Activated CD8-positive, alpha-beta memory T cell treated with anti-CD3 and anti-CD28 coated beads for 1 hour (primary cell): Measurements from ENCODE around the gene HAVCR1.
"Not testable (repeated sequence)": the region's sequence is repeated elsewhere in the genome, so short reads cannot be mapped to it uniquely, and the experiment has no call there.

Experiments used
- DNase-seq, 2 donors: peaks; one replicate each; pipeline ENCODE4 v3.0.0-alpha.2; 2020; ENCODE audit warnings: low read depth in 1 of 2; ENCODE audit errors: extremely low read depth in 1 of 2

Gene HAVCR1

DNA sequence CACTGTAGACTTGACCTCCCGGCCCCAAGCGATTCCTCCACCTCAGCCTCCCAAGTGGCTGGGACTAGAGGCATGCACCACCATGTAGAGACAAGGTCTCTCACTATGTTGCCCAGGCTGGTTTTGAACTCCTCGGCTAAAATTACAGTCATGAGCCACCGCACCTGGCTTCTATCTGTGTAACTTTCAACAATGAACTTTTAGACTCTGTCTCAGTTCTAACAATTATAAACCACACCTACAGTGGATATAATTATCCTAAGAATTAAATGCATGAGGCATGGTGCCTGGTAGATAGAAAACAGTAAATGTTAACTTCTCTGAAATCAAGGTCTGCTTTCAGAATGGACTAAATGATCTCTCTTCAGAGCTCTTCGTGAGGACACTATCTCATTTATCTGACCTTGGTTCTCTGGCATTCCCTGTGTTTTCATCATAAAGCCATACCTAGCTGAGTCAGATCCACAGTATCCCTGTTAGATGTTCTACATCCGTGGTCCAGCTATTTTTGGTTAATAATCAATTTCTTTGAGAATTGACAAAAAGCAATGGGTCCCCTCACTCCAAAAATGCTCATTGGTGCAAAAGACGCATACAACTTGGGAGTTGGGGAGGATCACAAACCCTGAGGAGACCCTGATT, 7.2 kb downstream of the HAVCR1 start:
- no peak for DNase-seq

DNA sequence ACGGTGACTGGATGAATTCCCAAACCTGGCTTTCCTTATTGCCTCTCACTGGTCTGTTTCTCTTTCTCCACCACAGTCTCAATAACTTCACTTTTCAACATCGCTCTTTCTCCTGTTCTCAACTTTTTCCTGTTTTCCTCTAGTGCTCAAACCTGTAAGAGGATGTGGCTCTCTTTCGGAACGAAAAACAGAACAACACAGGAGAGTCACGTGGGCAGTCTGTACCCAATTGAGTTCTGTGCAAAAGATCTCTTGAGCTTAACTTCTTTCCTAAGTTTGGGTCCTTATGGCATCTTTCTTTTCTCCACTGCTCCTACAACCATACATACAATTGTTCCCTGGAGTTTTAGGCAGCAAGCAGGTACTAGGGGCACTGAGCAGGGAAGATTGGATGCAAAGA, 8.9 kb downstream of the HAVCR1 start:
- DNase-seq: no peak

DNA sequence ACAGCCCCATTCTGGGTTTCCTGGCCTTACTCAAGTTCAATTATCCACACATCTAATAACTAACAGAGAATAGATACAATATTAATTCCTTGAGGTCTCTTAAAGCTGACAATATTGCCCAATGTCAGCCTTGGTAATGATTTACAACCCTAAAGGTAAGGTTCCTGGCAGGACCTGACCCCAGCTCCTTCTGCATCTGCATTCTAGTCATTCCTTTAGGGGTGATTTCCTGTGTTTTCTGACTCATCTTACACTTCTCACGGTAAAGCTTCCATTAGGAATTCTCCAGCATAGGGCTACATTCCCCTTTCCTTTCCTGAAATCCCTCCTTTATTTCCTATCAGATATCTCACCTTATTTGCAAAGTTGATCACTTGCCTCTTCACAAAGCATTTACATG, 9.3 kb downstream of the HAVCR1 start:
- no peak for DNase-seq

DNA sequence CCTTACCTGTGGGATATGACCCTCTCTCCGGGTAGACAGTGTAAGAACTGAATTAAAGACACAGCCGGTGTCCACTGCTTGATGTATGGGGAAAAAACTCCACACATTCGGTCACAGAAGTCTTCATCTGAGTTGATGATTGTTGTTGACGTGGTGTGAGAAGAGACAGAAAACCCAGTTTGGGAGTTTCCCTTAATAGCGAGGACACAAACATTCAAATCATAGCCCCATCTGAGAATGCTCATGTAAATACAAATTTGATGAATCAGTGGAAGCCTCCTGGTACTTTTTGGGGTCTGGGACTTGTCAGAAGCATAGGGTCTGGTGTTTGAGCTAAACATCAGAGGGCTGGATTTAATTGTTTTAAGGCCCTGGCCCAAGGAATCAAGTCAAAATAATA, 11.0 kb downstream of the HAVCR1 start:
- DNase-seq: no peak

DNA sequence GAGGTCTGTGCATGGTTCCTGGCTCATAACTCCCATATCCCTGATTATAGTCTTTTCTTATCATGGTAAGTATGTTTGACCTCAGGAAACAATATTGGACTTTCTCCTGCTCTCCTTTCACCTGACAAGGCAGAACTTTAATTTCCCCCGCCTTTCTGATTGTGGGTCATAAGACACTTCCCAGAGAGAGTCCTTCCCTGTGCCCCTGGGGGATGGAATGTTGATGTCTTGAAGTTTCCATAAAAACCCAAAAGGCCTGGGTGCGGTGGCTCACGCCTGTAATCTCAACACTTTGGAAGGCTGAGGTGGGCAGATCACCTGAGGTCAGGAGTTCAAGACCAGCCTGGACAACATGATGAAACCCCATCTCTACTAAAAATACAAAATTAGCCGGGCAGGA, 11.9 kb downstream of the HAVCR1 start:
- DNase-seq: not testable (repeated sequence)

DNA sequence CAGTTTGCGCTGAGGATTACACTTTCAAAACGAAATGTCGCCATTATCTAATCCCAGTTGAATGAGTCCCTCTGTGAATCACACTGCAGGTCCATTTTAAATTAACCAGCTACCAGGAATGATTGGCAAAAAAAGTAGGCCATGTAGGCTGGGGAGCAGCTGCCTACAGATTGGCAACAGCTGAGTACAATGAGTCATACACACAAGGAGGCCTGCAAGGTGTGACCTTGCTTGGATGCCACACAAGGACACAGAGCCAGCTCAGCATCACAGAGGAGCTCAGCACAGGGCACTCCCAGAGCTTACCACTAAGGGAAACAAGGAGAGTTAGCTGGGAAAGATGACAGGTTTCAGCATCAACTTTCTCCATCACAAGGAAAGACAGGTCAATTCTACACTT, 12.9 kb downstream of the HAVCR1 start:
- DNase-seq: no peak

DNA sequence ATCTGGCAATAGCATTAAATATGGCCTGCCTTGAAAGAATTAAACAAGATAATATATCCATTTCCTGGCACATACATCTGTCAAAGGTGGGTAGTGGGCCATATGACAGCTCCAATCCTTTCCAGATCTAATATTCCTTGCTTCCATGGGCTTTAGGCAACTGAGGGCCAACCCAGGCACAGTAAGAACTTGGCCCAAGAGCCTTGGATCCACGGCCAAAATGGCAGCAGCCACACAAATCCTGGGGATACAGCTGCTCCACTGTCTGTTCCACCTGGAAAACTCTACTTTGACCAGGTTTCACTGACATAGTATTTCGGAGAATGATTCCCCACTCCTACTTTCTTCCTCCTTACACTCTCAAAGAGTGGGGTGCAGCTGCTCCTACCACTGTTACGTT, 13.3 kb downstream of the HAVCR1 start:
- no peak for DNase-seq

DNA sequence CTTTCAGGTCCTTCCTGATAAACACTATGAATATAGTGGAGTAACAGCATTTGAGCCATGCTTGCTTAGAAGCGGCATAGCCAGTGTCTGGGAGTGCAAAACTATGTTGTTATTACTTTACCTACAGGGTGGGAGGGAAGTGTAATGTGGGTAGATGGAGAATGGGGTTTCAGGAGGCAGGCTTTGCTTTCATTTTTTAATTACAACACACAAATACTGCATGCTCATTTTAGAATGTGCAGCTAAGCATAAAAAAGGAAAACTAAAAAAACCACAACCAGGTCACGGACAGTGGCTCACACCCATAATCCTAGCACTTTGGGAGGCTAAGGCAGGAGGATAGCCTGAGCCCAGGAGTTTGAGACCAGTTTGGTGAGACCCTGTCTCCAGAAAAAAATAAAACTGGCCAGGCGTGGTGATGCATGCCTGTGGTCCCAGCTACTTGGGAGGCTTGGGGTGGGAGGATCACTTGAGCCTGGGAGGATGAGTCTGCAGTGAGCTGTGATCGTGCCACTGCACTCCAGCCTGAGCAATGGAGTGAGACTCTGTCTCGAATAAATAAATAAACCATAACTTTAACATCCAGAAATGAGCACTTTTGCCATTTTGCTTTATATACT, 20.2 kb downstream of the HAVCR1 start:
- no peak for DNase-seq

DNA sequence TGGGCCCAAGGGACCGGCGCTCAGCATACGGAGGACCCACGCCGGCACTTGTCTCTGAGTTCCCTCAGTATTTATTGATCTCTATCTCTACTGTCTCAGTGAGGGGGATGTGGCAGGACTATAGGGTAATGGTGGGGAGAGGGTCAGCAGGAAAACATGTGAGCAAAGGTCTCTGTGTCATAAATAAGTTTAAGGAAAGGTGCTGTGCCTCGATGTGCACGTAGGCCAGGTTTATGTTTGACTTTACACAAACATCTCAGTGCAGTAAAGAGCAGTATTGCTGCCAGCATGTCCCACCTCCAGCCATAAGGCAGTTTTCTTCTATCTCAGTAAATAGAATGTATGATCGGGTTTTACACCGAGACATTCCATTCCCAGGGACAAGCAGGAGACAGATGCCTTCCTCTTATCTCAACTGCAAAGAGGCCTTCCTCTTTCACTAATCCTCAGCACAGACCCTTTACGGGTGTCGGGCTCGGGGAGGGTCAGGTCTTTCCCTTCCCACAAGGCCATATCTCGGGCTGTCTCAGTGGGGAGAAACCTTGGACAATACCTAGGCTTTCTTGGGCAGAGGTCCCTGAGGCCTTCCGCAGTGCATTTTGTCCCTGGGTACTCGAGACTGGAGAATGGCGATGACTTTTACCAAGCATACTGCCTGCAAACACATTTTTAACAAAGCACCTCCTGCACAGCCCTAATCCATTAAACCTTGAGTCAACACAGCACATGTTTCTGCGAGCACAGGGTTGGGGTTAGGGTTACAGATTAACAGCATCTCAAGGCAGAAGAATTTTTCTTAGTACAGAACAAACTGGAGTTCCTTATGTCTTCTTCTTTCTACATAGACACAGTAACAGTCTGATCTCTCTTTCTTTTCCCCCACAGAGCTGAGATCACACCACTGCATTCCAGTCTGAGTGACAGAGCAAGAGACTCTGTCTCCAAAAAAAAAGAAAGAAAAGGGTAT, 24.5 kb downstream of the HAVCR1 start:
- not testable (repeated sequence) for DNase-seq

DNA sequence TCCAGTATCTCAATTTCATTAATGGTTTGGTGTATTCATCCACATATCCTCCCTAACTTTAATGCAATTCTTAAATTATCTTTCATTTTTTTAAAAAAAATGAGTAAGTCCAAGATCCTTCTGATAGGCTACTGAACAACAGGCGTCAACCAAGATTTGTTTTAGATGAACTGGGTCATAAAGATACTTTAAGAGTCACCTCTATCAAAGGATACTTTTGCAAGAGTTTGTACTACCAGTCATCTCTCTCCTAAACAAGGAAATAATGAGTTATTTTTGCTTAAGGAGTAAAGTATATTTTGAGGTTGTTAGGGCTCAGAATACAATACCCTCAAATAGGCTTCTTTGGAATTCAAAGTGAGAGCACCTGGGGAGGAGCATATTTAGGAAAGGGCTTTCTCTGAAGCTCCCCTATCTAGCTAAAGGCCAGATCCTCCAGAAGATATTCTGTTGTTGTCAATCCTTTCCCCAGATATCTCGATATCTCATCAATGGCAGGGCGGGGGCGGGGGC, 25.8 kb downstream of the HAVCR1 start:
- DNase-seq: no peak

DNA sequence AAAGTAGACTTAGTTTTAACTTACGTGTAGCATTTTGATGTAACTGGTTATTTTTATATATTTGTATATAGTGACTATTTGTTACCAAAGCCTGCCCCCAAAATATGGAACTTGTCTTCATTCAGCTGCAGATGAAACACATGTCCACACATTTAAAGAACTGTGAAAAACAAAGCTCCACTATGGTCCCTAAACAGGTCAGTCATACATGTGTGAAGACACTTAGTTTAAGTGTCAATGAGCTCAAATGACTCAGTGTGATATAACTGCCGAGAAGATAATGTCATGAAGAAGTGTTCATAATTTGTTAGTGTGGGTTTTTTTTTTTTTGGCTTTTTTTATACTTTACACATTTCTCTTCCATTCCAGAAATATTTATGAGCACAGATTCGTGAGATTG, 28.2 kb downstream of the HAVCR1 start:
- no peak for DNase-seq

DNA sequence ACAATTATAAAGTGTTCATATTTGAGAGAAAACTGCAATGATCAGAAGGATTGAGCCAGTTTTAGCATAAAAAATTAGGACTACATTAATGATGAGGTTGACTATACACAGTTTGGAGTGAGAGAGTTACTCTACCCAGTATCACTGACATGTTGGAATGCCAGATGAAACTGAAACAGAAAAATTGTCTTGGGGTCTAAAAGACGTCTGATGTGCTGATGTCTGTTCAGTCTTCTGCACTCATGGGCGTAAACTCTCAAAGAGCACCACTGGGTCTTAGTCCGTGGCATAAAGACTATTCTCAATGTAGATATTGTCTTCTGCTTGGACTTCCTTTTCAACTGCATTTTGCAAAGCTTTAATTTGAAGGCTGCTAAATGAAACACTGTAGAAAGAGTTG, 29.5 kb downstream of the HAVCR1 start:
- DNase-seq: no peak

DNA sequence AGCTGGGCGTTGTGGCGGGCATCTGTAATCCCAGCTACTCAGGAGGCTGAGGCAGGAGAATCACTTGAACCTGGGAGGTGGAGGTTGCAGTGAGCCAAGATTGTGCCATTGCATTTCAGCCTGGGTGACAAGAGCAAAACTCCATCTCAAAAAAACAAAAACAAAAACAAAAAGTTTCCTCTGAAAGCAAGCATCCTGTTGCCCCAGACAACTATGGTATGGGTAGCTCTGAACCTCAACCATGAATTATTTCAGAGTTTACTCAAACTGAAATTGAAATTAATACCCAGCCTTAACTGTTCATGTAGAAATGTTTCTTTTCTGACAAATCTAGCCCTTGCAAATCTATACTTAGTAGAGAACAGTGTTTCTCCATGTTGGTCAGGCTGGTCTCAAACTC, 31.3 kb downstream of the HAVCR1 start:
- not testable (repeated sequence) for DNase-seq

DNA sequence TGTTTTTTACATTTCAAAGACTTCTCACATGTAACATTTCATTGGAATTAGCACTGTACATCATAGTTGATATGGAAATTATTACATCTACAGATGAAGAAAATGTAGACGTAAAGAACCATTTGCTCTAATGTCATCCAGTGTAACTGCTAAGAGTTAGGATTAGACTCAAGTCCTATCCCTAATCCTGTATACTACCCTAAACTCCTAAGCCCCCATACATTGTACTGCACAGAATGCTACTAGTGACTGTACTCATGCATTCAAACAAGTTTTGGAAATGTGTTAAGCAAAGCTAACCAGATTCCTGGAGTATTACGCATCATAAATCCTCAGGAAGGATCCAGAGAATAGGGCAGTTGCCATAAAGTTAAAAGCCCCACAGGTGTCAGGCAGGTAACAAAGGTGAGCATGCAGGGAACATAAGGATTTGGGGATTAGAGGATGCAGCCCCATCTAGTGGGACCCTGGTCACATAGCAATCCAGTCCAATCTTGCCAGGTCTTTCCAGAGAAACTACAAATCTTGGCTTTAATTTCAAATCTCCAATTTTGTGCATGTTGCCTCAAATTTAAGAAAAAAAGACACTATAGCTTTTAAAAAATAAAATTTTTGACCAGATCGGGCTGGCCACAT, 32.0 kb downstream of the HAVCR1 start:
- DNase-seq: no peak

DNA sequence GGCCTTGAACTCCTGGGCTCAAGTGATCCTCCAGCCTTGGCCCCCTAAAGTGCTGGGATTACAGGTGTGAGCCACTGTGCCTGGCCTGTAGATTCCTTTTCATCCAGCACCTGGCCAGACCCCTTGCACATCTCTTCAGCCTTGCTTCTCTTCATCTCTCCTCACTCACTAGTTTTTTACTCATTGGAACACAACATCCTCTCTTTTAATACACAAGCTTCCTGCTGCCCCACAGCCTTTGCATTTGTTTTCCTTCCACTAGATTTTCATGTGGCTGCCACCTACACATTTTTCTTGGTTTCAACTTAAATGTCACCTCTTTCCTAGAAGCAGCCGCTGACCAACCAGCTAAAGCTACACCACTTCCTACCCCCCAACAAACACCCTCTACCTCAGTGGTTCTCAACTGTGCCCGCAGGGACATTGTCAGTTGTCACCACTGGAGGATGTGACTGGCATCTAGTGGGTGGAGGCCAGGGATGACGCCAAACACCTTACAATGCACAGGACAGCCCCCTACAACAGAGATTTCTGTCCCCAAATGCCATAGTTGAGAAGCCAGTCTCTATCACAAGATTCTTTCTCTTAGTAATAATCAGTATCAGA, 33.7 kb downstream of the HAVCR1 start:
- DNase-seq: peak; percentile 24 to 31

DNA sequence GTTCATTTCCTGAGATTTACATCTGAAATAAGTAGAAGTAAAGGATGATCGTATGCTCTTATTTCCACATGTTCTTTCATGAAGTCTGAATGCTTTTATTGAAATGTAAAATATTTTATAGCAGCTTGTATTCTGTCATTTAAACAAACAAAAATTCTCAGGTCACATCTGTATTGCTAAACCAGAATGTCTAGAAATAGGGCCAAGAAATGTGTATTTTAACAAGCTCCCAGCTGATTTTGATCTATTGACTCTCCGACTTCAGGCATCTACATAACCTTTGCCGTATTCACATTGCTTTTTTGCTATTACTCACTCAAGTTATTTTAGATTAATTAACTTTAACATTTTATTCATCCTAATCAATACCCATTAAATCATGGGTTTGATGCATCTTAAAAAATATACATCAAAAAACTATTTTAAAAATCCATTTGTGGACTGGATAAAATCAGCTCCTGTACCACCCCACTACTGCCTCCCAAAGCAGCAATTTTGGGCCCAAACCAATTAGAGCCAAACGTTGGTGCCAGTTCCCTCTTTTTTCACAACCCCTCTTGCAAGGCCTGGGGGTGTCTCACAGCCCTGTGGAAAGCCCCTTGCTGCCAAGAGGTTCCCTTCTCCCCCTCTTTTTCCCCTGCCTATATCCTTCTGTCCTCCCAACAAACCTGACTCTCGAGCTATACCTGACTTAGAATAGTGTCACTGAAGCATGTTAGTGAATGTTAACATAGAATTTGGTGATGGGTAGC, 34.5 kb downstream of the HAVCR1 start:
- no peak for DNase-seq

DNA sequence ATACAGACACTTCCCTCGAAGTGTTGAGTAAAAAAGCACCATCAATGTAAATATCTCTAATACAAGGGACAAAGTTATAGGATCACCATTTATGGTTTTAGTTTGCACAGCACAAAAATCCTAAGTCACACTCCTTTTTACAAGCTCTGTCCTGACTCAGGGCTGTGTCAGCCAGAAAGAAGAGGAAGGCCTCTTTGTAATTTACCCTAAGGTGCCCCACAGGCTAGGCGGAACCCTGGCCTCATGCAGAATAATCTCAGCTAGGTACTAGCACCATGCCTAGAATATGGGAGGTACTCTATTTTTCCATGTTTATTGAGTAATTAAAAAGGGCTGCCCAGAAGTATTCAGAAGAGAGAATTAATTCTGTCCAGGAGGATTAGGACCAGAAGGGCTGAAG, 36.9 kb downstream of the HAVCR1 start:
- DNase-seq: no peak

DNA sequence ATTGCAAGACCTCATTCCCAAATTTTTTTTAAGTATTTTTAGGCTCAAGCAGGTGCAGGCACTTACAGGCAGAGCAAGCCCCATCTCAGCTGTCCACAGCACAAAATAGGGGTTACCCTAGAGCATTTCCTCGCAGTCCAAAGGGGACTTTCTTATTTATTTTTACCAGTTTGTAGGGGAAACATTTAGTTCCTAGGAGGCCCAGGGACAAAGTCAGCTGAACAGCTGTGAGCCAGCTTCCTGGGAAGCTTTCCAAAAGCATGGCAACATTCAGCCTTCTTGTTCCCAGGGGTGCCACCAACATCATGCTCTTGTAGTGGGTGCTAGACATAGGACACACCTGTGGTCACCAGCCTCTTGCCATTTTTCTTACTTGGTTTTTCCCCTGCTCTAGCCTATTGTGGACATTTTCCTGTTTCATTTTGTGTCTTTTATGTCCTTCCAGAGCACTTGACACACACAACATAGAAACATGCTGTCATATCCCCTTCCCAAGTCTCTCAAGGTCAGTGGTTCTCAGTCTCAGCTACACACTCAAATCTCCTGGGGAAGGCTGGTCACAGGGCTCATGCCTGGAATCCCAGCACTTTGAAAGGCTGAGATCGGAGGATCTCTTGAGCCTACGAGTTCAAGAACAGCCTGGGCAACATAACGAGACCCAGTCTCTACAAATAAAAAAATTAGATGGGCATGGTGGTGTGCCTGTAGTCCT, 38.2 kb downstream of the HAVCR1 start:
- no peak for DNase-seq

DNA sequence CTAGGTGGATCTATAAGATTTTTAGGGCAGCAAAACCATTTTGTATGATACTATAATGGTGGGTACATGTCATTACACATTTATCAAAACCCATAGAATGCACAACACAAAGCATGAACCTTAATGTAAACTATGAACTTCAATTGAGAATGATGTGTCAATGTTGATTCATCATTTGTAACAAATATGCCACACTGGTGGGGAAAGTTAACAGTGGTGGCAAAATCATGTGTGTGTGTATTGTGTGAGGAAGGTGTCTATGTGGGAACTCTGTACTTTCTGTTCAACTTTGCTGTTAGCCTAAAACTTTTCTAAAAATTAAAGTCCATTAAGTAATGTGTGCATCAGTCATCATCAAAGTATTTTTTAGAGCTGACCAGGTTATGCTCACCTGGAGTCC, 38.9 kb downstream of the HAVCR1 start:
- no peak for DNase-seq
